ENCODE data around the gene GPR142.
"Not testable (repeated sequence)": the region's sequence is repeated elsewhere in the genome, so short reads cannot be mapped to it uniquely, and the experiment has no call there.

Gene GPR142

DNA sequence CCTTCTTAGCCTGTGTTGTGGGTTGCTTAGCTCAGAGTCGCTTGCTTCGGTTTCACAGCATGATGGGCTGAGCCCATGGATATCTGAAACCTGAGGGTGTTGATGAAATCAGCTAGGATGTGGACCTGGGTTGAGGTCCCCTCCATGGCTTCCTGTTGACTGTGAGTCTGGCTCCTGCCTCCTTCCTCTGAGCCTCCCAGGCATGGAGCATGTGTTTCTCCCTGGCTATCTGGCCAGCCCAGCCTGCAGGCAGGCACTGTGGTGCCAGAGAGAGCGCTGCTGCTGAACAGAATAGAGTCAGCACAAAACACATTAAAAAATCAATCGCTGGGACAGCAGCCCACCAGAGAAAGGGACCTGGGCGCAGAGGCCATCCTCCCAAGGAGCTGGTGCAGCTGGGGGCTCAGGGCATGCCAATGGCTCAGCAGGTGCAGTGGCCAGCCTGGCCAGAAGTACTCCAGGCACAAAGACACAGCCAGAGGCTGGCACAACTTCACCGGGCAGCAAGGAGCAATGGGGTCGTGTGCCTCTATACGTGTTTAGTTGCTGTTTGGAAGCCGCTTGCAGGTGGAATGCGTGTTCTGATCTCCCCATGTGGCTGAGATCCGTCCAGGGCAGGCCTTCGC, 36.3 kb downstream of the GPR142 start:
- no peak for DNase-seq
- H3K27me3 ChIP-seq, result no peaks in the 10 kb centered on the region
- H3K4me1 ChIP-seq, result 0 out of 2 replicates have a peak, but pooled peaks cover 4% of the 10 kb centered on the region
- TF ChIP-seq, protein P1, sequence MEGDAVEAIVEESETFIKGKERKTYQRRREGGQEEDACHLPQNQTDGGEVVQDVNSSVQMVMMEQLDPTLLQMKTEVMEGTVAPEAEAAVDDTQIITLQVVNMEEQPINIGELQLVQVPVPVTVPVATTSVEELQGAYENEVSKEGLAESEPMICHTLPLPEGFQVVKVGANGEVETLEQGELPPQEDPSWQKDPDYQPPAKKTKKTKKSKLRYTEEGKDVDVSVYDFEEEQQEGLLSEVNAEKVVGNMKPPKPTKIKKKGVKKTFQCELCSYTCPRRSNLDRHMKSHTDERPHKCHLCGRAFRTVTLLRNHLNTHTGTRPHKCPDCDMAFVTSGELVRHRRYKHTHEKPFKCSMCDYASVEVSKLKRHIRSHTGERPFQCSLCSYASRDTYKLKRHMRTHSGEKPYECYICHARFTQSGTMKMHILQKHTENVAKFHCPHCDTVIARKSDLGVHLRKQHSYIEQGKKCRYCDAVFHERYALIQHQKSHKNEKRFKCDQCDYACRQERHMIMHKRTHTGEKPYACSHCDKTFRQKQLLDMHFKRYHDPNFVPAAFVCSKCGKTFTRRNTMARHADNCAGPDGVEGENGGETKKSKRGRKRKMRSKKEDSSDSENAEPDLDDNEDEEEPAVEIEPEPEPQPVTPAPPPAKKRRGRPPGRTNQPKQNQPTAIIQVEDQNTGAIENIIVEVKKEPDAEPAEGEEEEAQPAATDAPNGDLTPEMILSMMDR (IDR thresholded peaks at IDR 0.05; ENCODE audit: low read depth, low read length), result no peak
- no peaks in the 10 kb centered on the region for H3K9me3 ChIP-seq
- no peak overlapping the region for H3K4me3 ChIP-seq (ENCODE audit: low read depth, low read length)
- no peaks in the 10 kb centered on the region for H3K36me3 ChIP-seq

- no peaks in the 10 kb centered on the region for H3K9me3 ChIP-seq
- no peak overlapping the region for H3K4me3 ChIP-seq (ENCODE audit: low read depth, low read length)
- DNase-seq, result no peak
- H3K4me1 ChIP-seq, result 0 out of 2 replicates have a peak, but pooled peaks cover under 1% of the 10 kb centered on the region
- H3K36me3 ChIP-seq, result no peaks in the 10 kb centered on the region
- TF ChIP-seq, protein P1 (IDR thresholded peaks at IDR 0.05; ENCODE audit: low read depth, low read length), result no peak
- H3K27me3 ChIP-seq, result no peaks in the 10 kb centered on the region
Measured at GRCh38 chr17:74404218-74404617, 36.9 kb downstream of the GPR142 start.

- no peak for DNase-seq
- Histone ChIP-seq H3K9me3 (no peaks in the 10 kb centered on the region), H3K4me1 (no peaks in the 10 kb centered on the region), H3K36me3 (no peaks in the 10 kb centered on the region), H3K4me3 (ENCODE audit: low read depth, low read length) (no peak overlapping the region), H3K27me3 (no peaks in the 10 kb centered on the region)
- TF ChIP-seq, protein P1 (IDR thresholded peaks at IDR 0.05; ENCODE audit: low read depth, low read length), result no peak
Measured at GRCh38 chr17:74404789-74405188, 37.5 kb downstream of the GPR142 start.

DNA sequence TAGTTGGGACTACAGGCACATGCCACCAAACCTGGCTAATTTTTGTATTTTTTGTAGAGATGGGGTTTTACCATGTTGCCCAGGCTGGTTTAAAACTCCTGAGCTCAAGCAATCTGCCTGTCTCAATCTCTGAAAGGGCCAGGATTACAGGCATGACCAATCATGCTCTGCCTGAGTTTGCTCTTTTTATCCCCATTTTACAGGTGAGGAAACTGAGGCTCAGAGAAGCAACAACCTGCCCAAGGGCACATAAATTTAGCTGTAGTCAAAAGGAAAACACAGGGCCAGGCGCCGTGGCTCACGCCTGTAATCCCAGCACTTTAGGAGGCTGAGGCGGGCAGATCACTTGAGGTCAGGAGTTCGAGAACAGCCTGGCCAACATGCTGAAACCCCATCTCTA, 38.0 kb downstream of the GPR142 start:
- H3K9me3 ChIP-seq; H3K4me3 ChIP-seq (ENCODE audit: low read depth, low read length); H3K4me1 ChIP-seq; H3K36me3 ChIP-seq; DNase-seq; H3K27me3 ChIP-seq: not testable (repeated sequence)

DNA sequence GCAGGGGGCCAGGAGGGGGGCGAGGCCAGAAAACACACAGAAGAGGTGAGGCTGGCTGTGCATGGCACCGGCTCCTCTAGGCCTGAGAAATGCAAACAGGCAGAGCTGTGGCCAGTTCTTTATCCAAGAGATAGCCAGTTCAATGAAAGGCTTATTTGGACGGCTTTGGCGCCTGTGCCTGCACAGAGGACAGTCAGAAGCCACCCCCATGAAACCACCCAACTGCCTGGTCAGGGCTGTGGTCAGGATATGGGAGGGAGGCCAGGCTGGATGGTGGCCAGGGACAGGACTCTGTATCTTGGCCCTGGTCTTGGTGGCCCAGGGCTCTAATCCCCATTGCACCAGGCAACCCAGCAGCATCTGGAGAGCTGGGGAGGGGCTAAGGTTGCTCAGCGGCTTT, 40.1 kb downstream of the GPR142 start:
- no peak for DNase-seq
- Histone ChIP-seq H3K27me3 (no peaks in the 10 kb centered on the region), H3K4me1 (no peaks in the 10 kb centered on the region), H3K36me3 (no peaks in the 10 kb centered on the region), H3K4me3 (ENCODE audit: low read depth, low read length) (no peak overlapping the region), H3K9me3 (no peaks in the 10 kb centered on the region)
- TF ChIP-seq, protein P1 (IDR thresholded peaks at IDR 0.05; ENCODE audit: low read depth, low read length), result no peak

DNA sequence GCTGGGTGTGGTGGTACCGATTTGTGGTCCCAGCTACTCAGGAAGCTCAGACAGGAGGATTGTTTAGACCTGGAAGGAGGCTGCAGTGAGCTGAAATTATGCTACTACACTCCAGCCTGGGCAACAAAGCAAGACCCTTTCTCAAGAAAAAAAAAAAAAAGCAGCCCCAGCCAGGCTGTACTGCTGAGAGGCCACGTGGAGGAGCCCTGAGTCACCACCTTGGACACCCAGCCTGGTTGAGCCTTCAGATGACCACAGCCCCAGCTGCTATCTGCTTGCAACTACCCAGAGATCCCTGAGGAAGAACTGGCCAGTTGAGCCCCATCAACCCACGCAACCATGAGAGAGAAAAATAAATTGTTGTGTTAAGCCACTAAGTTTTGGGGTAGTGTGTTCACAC, 41.0 kb downstream of the GPR142 start:
- TF ChIP-seq, protein P1 (IDR thresholded peaks at IDR 0.05; ENCODE audit: low read depth, low read length), result no peak
- Histone ChIP-seq H3K9me3 (no peaks in the 10 kb centered on the region), H3K36me3 (no peaks in the 10 kb centered on the region), H3K27me3 (no peaks in the 10 kb centered on the region), H3K4me3 (ENCODE audit: low read depth, low read length) (no peak overlapping the region), H3K4me1 (no peaks in the 10 kb centered on the region)
- no peak for DNase-seq
